ENCODE data around the gene NFIA.

NFIA gene

DNA sequence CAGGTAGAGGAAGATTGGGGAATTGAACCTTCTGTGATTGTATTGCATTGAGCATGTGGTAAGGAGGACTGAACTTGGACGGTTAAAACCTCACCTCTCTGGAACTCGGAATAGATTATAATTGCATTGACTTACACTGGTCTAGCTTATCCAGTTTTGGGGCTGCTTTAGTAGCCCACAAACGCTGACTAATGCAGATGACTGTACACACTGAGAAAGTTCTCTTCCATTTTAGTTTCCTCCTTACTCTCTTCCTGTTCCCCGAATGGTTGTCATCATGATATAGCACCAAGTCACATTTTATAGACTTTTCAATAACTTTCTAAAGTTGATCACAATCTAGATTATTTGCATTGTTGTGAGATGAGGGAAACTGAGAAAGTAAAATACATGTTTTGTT is 78.2 kb downstream of the NFIA start:
- no peak for DNase-seq

DNA sequence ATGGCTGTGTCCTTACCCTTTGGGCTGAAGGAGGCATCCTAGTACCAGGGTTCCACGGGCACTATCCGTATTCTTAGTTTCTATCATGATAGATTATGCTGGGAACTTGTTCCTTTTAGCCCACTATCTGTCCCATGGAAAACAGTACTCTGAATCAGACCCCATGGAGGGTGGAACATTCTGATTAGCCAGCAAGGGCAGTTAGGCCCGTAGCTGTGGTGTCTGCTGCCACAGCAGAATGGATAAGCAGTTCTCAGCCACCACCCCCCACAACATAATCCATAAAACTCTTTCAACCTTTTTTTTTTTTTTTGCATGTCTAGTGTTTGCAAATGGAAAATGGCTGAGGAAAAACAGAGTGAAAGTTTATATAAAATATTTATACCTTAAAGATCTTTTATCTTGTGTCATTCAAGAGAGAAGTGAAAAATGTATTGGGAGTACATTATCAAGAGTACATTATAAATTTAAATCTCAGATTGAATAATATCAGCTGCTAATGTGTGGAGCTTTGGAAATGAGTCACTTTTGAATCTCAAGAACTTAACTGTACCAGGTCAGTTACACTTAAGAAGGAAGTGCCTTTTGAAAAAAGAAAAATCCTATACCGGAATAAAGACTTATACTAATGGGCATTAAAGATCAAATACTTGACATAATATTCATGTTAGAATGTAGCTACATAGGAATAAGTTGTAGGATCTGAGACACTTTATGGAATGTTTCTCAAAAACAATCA is 80.3 kb downstream of the NFIA start:
- DNase-seq: no peak

DNA sequence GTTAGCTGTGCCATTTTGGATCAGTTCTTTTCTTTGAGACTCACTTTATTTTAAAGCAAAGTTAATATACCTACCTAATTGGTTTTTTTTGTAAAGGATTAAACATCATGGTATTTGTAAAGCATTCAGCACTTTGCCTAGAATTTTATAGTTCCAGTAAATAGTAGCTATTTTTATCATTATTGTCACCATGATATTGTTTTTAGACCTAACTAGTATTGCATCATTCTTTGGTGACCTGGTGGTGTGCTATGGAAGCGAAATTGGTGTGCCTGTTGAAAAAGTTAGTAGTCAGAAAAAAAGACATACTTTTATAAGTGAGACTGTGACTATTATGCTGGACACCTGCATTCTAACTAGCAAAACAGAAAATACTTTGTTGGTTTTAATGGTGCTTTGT is 81.0 kb downstream of the NFIA start:
- DNase-seq: no peak

DNA sequence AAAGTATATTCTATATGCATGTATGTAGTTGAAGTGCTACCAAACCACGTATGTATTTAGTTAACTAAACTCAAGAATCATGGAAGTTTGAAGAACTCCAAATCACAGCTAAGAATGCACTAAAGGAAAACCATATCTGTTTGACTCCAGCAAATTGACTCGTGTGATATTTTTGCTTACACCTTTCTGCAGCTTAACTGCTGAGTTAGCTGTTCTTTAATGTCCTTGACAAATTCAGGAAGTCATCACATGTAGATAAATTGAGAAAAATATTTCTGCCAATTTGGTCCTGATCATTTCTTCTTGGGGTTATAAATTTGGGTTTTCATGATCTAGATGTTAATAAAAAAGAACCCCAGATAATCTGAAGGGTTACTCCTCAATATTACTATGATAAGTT is 83.0 kb downstream of the NFIA start:
- no peak for DNase-seq

DNA sequence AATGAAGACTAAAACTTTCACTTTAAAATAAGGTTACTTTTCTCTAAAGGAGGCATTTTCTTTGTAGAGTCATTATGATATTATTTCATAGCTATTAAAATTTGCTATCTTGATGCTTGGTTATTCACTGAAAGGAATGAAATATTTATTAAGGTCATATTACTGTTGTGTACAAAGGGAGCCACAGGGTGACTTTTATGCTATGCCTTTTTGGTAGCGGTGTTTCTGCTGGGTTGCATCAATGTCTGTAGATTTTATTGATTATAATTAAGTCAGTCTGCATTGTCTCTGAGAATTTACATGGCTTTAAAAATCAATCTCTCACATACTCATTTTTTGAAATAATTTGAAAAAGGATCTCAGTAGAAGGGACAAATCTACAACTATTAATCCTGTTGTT is 84.9 kb downstream of the NFIA start:
- no peak for DNase-seq

DNA sequence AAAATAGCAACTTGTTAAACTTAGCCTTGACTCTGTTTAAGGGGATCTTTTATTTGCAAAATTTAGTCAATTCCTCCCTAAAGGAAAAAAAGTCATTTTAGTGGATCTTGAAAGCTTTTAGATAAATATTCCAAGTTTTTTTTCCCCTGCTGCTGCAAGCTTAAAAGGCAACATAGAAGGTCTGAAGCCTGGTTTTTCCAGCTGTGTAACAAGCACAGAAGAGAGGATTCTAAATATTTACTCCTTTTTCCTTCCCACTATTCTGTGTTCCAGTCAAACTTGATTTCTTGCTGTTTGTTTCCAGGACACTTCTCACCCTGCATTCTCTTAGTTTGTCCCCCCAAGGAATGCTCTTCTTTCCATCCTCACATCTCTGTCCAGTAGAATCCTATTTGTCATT is 86.7 kb downstream of the NFIA start:
- DNase-seq: no peak

DNA sequence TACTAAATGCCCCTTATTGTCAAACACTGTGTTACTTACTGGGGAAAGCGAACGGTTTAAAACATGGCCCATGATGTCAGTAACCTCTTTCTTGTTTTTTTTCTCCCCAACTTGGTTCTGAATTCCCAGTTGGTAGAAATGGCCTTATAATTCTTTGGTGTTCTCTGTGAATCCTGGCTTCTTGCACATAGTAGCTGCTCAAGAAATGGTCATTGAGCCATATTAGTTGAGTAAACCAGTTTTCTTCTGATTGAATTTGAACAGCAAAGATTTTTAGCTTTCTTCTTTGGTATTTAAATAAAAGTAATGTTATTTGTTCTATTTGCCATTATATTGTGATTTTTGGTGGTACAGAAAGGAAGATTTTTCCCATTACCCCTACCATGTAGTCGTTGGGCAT is 87.3 kb downstream of the NFIA start:
- DNase-seq: no peak

DNA sequence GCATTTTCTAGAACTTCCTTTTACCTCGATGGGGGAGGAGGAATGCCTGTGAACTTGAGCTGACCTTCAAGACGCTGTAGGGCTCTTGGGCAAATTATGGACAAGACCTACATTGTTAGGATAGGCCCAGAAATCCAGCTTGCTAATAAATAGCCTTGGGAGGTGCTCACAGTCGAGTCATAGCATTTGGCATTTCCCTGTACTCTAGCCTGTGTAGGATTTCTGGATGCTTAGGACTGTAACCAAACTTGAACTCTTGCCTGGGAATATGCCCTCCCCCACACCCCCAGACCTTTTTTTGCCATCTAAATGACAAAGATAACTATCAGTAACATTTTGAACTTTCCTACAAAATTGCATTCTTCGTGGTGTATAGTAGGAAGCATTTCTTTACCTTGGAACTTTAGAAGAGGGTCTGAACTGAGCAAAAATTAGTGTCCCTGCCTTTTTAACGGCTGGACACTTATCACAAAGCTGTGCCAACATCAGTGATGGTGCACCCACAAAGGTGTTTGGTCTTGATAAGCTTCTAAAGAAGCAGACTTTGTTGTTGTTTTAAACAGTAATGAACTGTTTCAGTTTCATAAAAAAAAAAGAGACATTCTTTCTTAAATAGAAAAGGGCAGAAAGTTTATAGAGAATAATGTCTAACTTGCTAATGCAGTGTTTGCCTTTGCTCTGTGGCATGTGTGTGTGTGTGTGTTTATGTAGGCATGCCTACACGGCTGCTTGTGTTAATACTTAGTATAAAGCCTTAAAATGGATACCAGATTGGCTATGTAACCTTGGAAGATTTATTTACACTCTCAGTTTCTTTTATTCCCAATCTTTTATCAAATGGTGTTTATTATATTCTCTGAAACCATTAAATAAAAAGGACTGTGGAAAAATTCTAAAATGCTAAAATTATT is 88.2 kb downstream of the NFIA start:
- no peak for DNase-seq

DNA sequence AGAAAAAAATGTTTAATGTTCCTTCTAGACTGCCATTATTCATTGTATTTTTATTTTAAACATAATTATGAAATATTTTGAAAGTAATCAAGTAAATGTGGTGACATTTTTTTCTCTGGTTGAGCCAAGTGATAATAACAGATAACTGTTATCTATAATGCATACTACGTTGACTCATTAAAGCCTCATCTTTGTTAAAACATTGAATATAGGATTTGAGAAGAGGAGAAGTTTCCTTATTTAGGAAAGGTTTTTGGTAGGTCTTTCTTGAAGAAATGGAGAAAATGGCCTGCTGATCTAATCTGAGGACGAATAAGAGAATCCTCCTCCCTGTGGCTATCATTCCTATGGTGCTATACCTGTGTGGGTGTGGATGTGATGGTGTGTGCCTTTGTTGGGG is 89.0 kb downstream of the NFIA start:
- DNase-seq: no peak

DNA sequence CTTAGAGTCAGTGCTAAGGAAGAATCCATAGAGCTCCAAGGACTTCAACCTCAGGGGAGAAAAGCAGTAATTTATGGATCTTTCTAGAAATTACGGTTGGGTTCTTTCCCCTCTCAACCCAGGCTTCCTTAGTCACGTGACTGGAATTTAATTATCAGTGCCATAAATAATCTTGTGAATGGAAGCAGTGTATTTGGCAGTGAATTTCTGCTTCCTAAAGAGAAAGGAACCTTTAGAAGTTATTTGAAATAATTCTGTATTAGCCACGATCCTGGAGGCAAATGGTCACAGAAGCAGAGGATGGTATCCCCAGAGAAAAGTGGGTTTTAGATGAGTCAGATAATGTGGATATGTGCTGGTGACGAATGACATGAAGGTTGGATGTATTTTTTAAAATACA is 89.6 kb downstream of the NFIA start:
- DNase-seq: no peak

DNA sequence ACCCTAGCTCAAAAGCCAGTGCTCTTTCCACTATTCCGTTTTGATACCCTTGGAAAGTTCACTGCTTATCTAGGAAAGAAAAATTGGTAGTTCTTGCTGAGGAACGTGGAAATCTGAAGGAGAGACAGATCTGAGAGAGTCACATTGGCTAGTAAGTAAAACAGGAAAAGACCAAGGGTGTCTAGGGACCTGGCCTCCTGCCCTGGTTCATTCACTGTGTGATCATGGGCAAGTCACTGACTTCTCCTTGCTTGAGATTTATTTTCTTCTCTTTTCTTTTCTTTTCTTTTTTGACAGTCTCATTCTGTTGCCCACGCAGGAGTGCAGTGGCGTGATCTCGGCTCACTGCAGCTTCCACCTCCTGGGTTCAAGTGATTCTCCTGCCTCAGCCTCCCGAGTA is 90.8 kb downstream of the NFIA start:
- no peak for DNase-seq

DNA sequence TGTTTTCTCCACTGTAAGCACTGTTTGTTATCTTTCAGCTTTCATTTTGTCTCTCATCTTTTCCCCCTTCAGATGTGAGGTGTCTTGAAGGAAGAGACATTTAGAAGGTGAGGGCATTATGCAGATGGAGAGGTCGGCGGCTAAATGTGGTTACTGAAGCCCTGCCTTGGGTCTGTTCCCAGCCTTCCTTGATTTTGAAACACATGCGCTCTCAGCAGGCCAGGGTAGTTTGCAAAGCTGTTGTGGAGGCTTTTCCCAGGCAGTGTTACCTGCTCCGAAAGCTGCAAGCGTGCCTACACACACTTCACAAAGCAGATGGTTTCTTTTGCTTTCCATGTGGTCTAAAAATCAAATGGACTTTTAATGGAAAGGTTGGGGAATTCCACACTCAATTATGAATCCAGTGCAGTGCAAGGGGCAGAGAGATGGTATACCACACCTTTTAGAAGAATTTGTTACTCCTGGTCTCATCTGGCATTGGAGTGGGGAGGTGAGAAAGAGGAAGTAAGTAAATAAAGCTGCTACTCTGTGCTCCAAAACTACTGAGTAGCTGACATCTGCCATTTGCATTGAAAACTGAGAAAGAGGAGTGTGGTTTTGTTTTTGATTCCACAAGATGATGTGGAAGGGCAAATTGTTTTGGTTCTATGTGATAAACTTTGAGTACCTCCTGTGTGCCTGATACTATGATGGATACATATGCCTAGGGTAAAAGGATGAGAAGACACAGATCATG is 91.9 kb downstream of the NFIA start:
- no peak for DNase-seq

DNA sequence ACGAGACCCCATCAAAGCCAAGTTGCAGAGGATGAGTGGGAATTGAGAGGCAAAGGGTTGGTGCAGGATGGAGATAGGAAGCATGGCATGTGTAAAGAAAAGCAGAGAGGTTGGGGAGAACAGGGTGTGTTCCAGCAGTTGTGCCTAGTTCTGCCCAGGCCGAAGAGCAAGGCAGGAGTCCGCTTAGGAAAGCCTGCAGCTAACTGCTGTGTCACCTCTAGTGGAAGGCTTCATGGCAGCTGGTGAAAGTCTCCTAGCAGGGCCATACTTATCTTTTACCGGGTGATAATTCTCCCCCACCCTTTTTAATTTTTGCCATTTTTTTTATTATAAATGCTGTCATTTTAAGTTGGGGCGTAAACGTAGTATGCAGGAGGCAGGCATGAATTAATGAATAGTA is 93.6 kb downstream of the NFIA start:
- DNase-seq: no peak

DNA sequence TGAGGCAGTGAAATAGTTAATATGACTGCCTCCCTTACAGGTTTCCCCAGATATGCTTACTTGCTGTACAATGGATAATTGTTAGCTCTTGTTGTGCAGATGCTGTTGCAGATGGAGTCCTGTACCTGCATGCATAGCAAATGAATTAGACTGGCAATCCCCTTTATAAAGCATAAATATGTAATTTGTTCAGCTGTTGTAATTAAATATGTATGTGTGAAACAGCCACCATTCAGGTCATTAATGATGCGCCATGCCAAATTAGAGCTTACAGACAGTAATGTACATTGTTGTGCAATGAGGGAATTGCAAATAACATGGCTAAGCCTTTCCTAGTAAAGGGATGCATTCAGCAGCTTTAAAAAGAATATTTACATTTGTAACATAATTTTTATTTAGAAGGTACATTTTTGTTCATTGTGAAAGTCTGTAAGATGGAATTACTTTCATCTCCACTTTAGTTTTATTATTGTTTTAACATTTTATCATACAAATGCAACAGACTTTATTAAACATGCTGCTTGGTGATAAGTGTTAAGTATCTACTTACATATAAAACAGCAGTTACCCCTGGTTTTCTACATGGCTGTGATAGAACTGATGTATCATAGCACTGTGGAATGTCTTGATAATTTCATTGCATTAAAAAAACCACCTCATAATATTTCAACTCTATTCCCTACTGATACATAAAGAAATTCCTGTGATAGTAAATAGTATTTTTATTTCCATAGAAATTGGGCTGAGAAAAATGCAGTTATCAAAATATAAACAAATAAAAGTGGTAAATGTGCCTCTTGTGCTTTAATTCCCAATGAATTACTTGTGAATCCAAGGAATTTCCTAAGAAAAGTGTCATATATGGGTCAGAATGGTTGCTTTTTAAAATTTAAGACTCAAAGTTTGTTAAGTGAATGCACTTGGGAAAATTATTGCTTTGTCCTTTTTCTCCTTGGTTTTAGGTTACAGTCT is 99.0 kb downstream of the NFIA start:
- no peak for DNase-seq

DNA sequence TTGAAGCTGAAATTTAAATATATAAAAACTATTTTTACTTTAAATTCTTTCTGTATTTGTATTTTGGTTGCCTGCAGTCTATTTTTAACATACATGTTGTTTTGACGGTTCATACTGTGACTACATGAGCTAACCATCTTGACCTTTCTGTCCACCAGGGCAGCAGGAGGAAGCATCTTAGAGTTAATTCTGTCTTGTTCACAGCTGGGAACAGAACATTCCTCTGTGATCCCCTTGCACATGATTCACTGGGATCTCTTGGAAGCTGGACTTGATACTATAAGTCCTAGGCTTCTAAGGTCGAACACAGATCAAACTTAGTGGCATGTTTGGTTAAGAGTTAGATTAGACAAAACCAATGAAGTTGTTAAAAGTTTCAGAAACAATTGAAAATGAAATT is 99.7 kb downstream of the NFIA start:
- no peak for DNase-seq

DNA sequence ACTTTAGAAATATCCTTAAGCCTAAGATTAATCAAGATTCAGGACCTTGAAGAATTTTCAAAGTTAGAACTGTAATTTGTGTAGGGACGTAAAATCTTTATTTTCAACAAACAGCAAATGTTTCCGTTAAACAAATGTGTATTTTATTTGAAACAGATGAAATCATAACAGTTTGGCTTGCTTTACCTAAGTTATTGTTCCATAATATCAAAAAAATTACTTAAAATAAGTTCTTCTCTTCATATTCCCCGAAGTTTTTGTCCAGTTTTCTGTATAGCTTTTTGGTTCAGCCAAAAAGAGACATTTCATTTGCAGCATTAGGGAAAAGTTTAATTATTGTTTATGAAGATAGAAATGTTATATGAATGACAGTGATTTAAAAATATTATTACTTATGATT is 100.1 kb downstream of the NFIA start:
- DNase-seq: no peak

DNA sequence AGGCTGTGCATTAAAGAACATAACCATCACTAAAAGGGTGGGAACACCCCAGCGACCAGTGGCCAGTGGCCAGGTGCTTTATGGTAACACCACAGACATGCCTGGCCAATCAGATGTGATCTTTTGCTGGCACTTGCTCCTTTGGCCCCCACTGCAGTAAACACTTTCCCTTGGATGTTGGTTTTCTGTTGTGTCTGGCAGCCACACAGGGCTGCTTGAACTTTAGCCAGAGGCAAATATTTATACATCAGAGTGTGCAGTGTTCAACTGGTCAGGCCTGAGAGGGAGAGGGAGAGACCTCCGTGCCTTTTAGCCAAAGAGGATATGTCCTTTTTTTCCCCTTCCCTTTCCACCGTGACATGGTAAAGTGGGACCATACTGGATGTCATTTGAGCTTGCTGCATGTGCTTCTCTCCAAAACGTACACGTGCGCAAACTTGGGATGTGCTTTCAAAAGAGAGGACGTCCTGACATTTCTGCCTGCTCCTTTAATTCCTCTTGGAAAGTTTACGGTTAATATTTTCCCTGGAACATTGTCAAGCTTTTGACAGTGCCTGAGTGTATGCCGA is 101.2 kb downstream of the NFIA start:
- no peak for DNase-seq

DNA sequence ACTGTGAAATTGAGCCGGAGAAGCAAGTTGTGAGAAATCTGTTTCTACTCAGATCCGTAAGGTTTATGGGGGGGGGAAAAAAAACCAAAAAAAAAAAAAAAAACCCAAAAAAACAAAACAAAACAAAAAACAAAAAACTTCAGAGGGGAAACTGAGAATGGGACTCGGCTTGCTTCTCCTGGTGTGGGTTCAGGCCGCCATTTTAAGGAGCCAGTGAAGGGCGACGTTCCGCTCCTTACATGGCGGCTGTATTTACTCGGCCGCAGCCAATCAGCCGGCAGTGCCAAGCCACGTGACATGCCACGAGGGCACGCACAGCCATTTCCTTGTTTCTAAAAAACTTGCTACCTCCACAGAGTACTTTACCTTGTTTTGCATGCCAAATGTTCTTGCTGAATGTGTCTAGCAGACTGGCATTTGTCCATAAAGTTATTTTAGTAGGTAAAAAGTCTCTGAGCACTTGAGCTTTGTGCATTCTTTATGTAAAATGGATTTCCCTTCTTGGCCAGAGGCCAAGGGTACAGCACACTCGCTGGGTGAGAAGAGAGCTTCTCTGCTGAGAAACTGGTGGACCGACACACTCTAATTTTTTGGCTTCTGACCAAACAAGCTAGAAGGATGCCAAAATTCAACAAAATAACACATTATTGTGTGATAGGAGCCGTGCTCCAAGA is 101.8 kb downstream of the NFIA start:
- no peak for DNase-seq

DNA sequence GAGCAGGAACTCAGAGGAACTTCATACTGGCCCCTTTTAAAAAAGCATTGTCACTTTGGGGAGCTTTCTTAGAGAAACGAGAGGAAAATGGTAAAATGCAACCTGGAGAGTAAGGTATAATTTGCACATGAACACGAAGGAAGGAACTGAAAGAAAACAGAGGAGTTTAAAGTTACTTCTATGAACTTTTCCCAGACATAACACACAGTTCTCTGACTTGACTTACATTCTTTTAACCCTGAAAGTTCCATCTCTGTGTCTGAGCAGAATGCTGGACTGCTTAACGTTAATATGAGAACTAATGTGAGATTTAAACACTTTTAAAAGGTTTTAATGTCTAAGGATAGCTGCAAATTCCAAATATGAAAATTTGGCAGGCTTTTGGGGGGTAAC is 102.3 kb downstream of the NFIA start:
- DNase-seq: no peak

DNA sequence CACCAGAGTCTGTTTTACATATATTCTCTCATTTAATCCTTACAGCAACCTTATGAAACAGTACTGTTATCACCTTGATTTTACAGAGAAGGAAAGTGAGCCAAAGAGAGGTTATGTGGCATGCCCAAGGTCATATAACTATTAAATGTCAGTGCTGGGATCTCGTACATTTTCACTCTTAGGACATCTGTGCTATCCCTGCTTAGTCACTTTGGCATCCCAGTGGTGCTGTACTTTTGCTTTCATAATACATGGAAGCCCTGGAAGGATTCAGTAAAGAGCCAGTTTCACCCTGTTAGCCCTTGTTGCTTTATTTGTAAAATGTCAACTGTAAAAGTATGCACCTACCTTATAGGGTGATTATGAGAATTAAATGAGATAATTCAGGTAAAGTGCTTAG is 104.4 kb downstream of the NFIA start:
- DNase-seq: no peak

DNA sequence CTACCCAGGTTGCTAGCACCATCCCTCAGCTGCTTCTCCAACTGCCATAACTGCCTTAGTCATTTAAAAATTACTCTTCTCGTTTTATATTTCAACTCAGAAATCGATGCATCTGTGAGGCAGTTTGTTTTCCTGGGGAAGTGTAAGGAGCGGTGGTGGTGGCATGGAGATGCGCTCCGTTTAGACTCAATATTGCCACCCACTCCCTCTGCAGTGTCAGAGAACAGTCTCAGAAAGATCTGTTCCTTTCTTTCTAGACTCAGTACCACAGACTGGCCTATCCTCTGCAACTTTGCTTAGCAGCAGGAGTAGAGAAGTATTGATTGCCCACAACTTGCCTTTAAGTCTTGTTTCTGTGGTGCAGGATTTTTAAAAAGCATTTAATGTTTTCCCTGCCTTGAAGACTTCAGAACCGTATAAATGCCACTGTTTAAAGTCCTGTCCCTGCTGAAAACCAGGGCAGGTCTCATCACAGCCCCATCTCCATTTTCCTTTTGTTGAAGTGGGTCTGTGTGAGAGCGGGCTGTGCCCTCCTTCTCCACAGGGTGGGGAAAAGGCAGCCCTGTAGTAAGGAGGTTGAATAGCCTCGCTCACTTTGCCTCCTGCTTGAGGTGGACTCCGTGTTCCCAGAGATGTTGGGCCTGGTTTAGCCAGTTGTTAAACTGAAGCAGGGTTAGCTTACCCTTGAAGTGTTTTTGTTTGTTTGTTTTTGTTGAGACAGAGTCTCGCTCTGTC is 105.2 kb downstream of the NFIA start:
- DNase-seq: no peak

Measured in activated CD8-positive, alpha-beta memory T cell treated with anti-CD3 and anti-CD28 coated beads, Interleukin-2, amount 50 U/mL, for 4 hours (primary cell).